ENCODE measurements around the gene SCAF4. TPM values are rescaled to one million over a fixed set of nuclear protein-coding genes. Genes with fewer than 3 reads are reported as not detected.
"Not testable (repeated sequence)": the region's sequence is repeated elsewhere in the genome, so short reads cannot be mapped to it uniquely, and the experiment has no call there.

SCAF4 gene
- total RNA-seq, 1 donor from 2014 or later, result 49.7 TPM

- no peaks in the 10 kb centered on the region for H3K27me3 Mint-ChIP-seq (ENCODE audit: unreplicated experiment)
- peaks cover 5% of the 10 kb centered on the region for H3K4me1 Mint-ChIP-seq (ENCODE audit: unreplicated experiment)
- peak overlapping the region; percentile 63 for H3K27ac Mint-ChIP-seq (ENCODE audit: unreplicated experiment)
- H3K9me3 Mint-ChIP-seq (ENCODE audit: unreplicated experiment), result no peaks in the 10 kb centered on the region
- peak overlapping the region; percentile 95 for H3K4me3 Mint-ChIP-seq (ENCODE audit: unreplicated experiment)
- TF ChIP-seq CTCF (IDR thresholded peaks at IDR 0.05; ENCODE audit: unreplicated experiment), result no peak
- DNase-seq (ENCODE audit: low spot score), result no peak
- H3K36me3 Mint-ChIP-seq (ENCODE audit: low read depth, unreplicated experiment), result peaks cover 12% of the 10 kb centered on the region
Observed at GRCh38 chr21:31660259-31660565, 71.7 kb downstream of the SCAF4 start.

GRCh38 chr21:31659536-31660258 is 72.2 kb downstream of the SCAF4 start, which contains the start of gene SOD1:
Gene SOD1, plus strand, starts transcription at chr21:31659693. Its CDS starts 77 bp downstream, at chr21:31659770.
- DNase-seq (ENCODE audit: low spot score), result peak; percentile 93
- Mint-ChIP-seq H3K27ac (ENCODE audit: unreplicated experiment) (peak within 1 kb of the TSS; percentile 87), H3K9me3 (ENCODE audit: unreplicated experiment) (no peaks in the 10 kb centered on the region), H3K4me3 (ENCODE audit: unreplicated experiment) (peak within 1 kb of the TSS; percentile 98), H3K27me3 (ENCODE audit: unreplicated experiment) (peaks cover 2% of the 10 kb centered on the region), H3K36me3 (ENCODE audit: low read depth, unreplicated experiment) (peaks cover 17% of the 10 kb centered on the region), H3K4me1 (ENCODE audit: unreplicated experiment) (peaks cover 5% of the 10 kb centered on the region)
- no peak for TF ChIP-seq CTCF (IDR thresholded peaks at IDR 0.05; ENCODE audit: unreplicated experiment)

GRCh38 chr21:31659286-31659535 is 72.7 kb downstream of the SCAF4 start:
- peaks cover 5% of the 10 kb centered on the region for H3K4me1 Mint-ChIP-seq (ENCODE audit: unreplicated experiment)
- H3K9me3 Mint-ChIP-seq (ENCODE audit: unreplicated experiment), result no peaks in the 10 kb centered on the region
- H3K27ac Mint-ChIP-seq (ENCODE audit: unreplicated experiment), result no peak overlapping the region
- TF ChIP-seq CTCF (IDR thresholded peaks at IDR 0.05; ENCODE audit: unreplicated experiment), result no peak
- H3K36me3 Mint-ChIP-seq (ENCODE audit: low read depth, unreplicated experiment), result peaks cover 16% of the 10 kb centered on the region
- DNase-seq (ENCODE audit: low spot score), result no peak
- peaks cover 2% of the 10 kb centered on the region for H3K27me3 Mint-ChIP-seq (ENCODE audit: unreplicated experiment)
- peak overlapping the region; percentile 98 for H3K4me3 Mint-ChIP-seq (ENCODE audit: unreplicated experiment)

GRCh38 chr21:31658053-31658452 is 73.9 kb downstream of the SCAF4 start:
- DNase-seq (ENCODE audit: low spot score), result no peak
- no peak overlapping the region for H3K4me3 Mint-ChIP-seq (ENCODE audit: unreplicated experiment)
- TF ChIP-seq CTCF (IDR thresholded peaks at IDR 0.05; ENCODE audit: unreplicated experiment), result no peak
- peaks cover 14% of the 10 kb centered on the region for H3K36me3 Mint-ChIP-seq (ENCODE audit: low read depth, unreplicated experiment)
- H3K4me1 Mint-ChIP-seq (ENCODE audit: unreplicated experiment), result peaks cover 5% of the 10 kb centered on the region
- H3K27me3 Mint-ChIP-seq (ENCODE audit: unreplicated experiment), result peaks cover 2% of the 10 kb centered on the region
- H3K9me3 Mint-ChIP-seq (ENCODE audit: unreplicated experiment), result no peaks in the 10 kb centered on the region
- no peak overlapping the region for H3K27ac Mint-ChIP-seq (ENCODE audit: unreplicated experiment)

GRCh38 chr21:31656199-31657095 is 75.5 kb downstream of the SCAF4 start:
- H3K36me3 Mint-ChIP-seq (ENCODE audit: low read depth, unreplicated experiment), result peaks cover 14% of the 10 kb centered on the region
- no peak for DNase-seq (ENCODE audit: low spot score)
- no peaks in the 10 kb centered on the region for H3K9me3 Mint-ChIP-seq (ENCODE audit: unreplicated experiment)
- H3K27ac Mint-ChIP-seq (ENCODE audit: unreplicated experiment), result no peak overlapping the region
- no peak for TF ChIP-seq CTCF (IDR thresholded peaks at IDR 0.05; ENCODE audit: unreplicated experiment)
- peaks cover 5% of the 10 kb centered on the region for H3K4me1 Mint-ChIP-seq (ENCODE audit: unreplicated experiment)
- H3K27me3 Mint-ChIP-seq (ENCODE audit: unreplicated experiment), result peaks cover 2% of the 10 kb centered on the region
- no peak overlapping the region for H3K4me3 Mint-ChIP-seq (ENCODE audit: unreplicated experiment)

- peaks cover 14% of the 10 kb centered on the region for H3K36me3 Mint-ChIP-seq (ENCODE audit: low read depth, unreplicated experiment)
- not testable (repeated sequence) for DNase-seq (ENCODE audit: low spot score); H3K27me3 Mint-ChIP-seq (ENCODE audit: unreplicated experiment); H3K4me3 Mint-ChIP-seq (ENCODE audit: unreplicated experiment); H3K4me1 Mint-ChIP-seq (ENCODE audit: unreplicated experiment); H3K9me3 Mint-ChIP-seq (ENCODE audit: unreplicated experiment)
- H3K27ac Mint-ChIP-seq (ENCODE audit: unreplicated experiment), result peak overlapping the region; percentile 61
Observed at GRCh38 chr21:31654821-31655580, 76.9 kb downstream of the SCAF4 start.

All from endothelial cell (in vitro differentiated cells).